Suppressor macrophage treated with lipopolysaccharide for 1 hour (primary cell): ENCODE results near the gene JMJD1C.

Source experiments
- DNase-seq, 3 donors: peaks; one replicate each; pipeline ENCODE4 v3.0.0-alpha.2; 2020 to 2022

The JMJD1C gene

GRCh38 chr10:63481815-63482421, 16.1 kb upstream of the JMJD1C start:
- DNase-seq: peak in 2 of 3 donors; percentile 8 to 27

- no peak for DNase-seq
These were observed 14.5 kb upstream of the JMJD1C start for GRCh38 chr10:63480237-63480636.

DNA sequence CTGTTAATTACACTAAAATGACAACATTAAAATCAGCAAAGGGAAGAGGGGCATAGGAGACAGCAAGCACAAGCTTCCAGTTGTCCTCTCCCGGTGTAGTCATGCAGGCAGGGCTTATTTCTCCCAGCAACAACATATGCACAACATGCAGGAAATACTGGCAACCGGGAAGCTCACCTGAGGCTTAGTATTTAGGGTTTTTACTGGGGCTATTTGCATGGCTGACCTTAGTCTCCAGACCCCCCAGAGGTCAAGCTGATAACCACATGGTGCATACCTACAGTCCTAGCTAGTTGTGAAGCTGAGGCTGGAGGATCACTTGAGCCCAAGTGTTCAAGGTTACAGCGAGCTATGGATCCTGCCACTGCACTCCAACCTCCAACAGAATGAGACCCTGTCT, 12.8 kb upstream of the JMJD1C start:
- DNase-seq: no peak

DNA sequence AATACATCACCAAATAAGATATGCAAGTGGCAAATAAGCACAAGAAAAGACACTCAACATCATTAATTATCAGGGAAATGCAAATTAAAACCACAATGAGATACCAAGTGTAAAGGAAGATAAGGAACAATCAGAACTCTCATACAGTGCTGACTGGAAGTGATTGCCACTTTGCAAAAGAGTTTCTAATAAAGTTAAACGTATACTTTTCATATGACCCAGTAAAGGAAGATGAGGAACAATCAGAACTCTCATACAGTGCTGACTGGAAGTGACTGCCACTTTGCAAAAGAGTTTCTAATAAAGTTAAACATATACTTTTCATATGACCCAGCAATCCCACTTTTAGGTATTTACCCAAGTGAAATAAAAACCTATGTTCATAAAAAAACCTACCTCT, 12.2 kb upstream of the JMJD1C start:
- DNase-seq: no peak

GRCh38 chr10:63474488-63474887, 8.7 kb upstream of the JMJD1C start:
- no peak for DNase-seq

DNA sequence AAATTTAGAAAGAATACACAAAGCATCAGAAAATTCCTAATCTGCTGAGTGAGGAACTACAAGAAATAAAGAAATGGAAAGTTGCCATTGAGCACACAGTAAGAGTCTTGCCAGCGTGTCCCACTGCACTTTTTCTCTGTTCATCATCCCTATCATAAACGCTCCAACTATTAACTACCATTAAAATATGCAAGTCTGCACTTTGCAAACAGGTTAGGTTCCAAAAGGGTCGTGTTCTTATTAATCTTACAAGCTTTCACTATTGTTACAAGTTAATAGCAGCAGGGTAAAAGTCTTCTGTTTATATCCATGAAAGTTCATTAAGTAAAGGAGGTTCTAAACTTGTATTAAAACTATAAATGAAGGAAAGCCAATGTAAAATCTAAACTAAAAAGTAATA, 5.2 kb upstream of the JMJD1C start:
- no peak for DNase-seq

- no peak for DNase-seq
These were observed 3.2 kb upstream of the JMJD1C start for GRCh38 chr10:63468947-63469346.

DNA sequence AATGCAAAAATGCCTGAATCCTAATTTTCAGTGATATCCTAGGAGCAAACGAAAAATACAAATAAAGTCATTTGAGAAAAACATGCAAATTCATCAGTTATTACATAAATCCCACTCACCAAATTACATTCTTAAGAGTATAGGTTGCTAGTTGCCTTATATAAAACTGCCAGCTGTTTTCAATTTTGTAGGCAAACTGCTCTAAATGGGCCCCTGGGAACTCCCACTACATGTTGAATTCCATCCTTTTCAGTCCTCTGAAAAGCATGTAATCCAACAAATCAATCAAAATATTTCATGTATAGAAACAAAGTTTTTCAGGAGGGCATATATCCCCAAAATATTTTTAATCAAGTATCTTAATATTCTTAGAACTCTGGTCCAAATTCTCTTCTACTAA, 2.1 kb upstream of the JMJD1C start:
- DNase-seq: no peak

GRCh38 chr10:63466144-63466935, 563 bp upstream of the JMJD1C start:
- peak; percentile 21 to 44 (median 23) for DNase-seq

DNA sequence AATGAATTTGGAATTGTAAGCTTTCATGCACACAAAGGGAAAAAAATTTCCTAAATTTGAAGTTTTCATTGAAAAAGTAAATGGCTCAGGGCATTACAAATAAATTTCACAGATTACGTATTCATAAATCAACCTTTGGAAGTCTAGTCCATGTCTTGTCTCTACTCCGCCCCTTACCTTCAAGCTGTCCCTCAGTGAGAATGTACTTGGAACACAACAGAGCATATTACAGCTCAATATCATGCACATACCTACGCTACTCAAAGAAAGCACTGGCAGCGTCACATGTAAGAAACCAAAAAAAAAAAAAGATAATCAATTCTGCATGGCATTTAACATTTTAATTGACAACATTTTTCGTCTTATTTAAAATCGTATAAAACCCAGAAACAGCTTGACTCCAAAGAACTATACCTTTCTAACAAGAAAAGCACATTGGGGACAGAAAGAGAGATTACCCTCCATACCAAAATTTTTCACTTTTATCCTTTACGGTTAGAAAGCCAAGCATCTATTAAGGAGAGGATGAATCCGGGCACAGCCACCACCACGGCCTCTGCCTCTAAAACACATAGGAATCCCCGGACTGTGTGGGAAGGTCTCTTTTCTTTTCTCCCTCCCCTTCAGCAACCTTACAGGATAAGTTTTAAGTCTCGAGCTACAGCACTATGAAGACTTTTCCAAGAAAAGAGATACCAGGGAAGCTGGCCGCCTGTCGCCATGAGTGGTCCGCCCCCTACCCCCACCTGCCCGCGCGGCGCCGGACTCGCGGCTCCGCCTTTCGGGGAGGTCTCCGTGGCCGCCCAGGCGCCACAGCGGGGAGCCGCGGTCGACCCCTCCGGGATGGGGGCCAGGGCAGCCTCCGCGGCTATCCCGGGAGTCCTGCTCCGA, 1.1 kb downstream of the JMJD1C start:
- DNase-seq: peak; percentile 34 to 67 (median 43)

GRCh38 chr10:63462442-63462841, 3.3 kb downstream of the JMJD1C start:
- no peak for DNase-seq

- no peak for DNase-seq
These were observed 7.6 kb downstream of the JMJD1C start for GRCh38 chr10:63458177-63458576.

GRCh38 chr10:63457594-63457993, 8.2 kb downstream of the JMJD1C start:
- DNase-seq: no peak

GRCh38 chr10:63456437-63457210, 9.2 kb downstream of the JMJD1C start:
- peak in 1 of 3 donors; percentile 47 for DNase-seq

DNA sequence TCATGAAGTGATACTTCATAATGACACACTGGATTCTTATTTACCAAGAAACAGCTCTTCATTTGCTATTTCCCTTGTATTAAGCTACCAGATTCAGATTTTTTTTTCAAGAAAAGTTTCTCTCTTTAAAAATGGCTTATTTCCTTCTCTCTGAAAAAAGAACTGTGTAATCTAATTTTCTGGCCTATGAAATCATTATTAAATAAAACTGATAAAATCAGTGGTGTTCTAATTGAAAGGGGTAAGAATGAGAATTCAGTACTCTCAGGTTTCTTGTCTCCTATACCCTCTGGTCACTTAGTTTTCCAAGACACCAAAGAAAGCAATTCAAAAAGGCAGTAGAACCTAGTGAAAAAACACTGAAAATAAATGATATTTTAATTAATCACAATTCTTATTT, 10.3 kb downstream of the JMJD1C start:
- DNase-seq: no peak

GRCh38 chr10:63454631-63455030, 11.1 kb downstream of the JMJD1C start:
- DNase-seq: no peak

GRCh38 chr10:63452524-63452923, 13.3 kb downstream of the JMJD1C start:
- DNase-seq: no peak

DNA sequence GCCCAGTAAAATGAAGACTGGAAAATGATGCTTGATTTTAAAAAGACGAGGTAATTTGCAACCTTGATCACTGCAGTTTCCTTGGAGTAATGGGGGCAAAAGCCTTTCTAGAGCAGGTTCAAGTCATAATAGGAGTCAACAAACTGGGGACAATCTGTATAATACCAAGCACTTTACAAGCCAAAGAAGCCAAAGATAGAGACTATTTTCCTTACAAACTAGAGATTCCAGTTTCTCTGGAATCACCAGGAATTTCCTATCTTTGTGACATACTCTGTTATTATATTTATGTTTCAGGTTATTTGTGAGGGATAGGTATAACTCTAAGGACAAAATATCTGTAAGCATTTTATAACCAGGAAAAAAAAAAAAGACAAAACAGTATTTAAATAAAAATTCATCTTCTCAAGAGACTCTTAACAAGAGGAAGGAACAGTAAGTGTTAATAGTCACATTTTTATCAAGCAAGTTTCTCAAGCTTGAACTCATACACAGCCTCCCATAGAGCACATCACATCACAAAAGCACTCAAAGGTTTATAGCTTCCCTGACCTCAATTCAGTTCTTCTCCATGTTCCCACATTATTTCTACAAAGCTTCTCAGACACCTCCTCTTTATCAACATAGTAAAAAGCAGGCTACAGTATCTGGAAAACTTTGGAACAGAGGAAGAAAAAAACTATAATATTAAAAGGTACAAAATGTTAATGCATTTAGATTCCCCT, 18.9 kb downstream of the JMJD1C start:
- no peak for DNase-seq

DNA sequence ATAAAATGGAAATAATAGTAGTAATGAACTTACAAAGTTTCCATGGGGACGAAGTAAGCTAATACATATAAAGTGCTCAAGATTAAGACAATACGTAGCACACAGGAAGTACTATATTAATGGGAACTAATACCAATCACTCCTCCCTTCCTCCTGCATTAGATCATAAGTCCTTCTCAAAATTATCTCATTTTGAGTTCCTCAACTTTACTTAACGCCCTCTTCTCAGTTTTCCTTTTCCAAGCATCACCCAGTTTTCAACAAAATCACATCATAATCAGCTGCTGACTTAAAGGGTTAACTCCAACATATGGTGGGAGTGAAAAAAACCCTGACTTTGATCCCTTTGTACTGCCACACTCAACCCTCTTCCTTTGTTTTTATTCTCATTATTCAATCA, 24.4 kb downstream of the JMJD1C start:
- peak; percentile 40 to 64 (median 64) for DNase-seq

- DNase-seq: no peak
These were observed 26.2 kb downstream of the JMJD1C start for GRCh38 chr10:63439607-63440006.

GRCh38 chr10:63438506-63439498, 27.0 kb downstream of the JMJD1C start:
- DNase-seq: peak in 1 of 3 donors; percentile 13
